Inflammatory macrophage treated with lipopolysaccharide for 4 hours (primary cell): ENCODE measurements around the gene BCL2L14.

Experiments
- DNase-seq: peaks from one replicate; pipeline ENCODE4 v3.0.0-alpha.2; 2020

BCL2L14 gene

GRCh38 chr12:12064596-12064995, 6.1 kb upstream of the BCL2L14 start:
- DNase-seq, result no peak

GRCh38 chr12:12068751-12069150, 2.0 kb upstream of the BCL2L14 start:
- peak; percentile 77 for DNase-seq

- peak; percentile 94 for DNase-seq
Observed at GRCh38 chr12:12069821-12070548, 754 bp upstream of the BCL2L14 start.

GRCh38 chr12:12072064-12072760, 1.5 kb downstream of the BCL2L14 start:
- peak; percentile 24 for DNase-seq

GRCh38 chr12:12079291-12079690, 8.6 kb downstream of the BCL2L14 start:
- no peak for DNase-seq

- peak; percentile 73 for DNase-seq
Observed at GRCh38 chr12:12081836-12082497, 11.2 kb downstream of the BCL2L14 start.

- DNase-seq, result no peak
Observed at GRCh38 chr12:12083688-12084087, 12.9 kb downstream of the BCL2L14 start.

- DNase-seq, result no peak
Observed at GRCh38 chr12:12086362-12086761, 15.6 kb downstream of the BCL2L14 start.

GRCh38 chr12:12086973-12087692, 16.4 kb downstream of the BCL2L14 start:
- no peak for DNase-seq

- no peak for DNase-seq
Observed at GRCh38 chr12:12087693-12088034, 16.9 kb downstream of the BCL2L14 start.

- no peak for DNase-seq
Observed at GRCh38 chr12:12088147-12088546, 17.4 kb downstream of the BCL2L14 start.

- no peak for DNase-seq
Observed at GRCh38 chr12:12088761-12089160, 18.0 kb downstream of the BCL2L14 start.

GRCh38 chr12:12091071-12091470, 20.3 kb downstream of the BCL2L14 start:
- no peak for DNase-seq

- no peak for DNase-seq
Observed at GRCh38 chr12:12091977-12092663, 21.4 kb downstream of the BCL2L14 start.

- no peak for DNase-seq
Observed at GRCh38 chr12:12094481-12094880, 23.7 kb downstream of the BCL2L14 start.

GRCh38 chr12:12095021-12095420, 24.3 kb downstream of the BCL2L14 start:
- no peak for DNase-seq

- DNase-seq, result no peak
Observed at GRCh38 chr12:12097891-12098690, 27.4 kb downstream of the BCL2L14 start.

- no peak for DNase-seq
Observed at GRCh38 chr12:12098691-12099015, 27.9 kb downstream of the BCL2L14 start.

- DNase-seq, result no peak
Observed at GRCh38 chr12:12099102-12099501, 28.4 kb downstream of the BCL2L14 start.

GRCh38 chr12:12107678-12108077, 36.9 kb downstream of the BCL2L14 start:
- DNase-seq, result no peak

- no peak for DNase-seq
Observed at GRCh38 chr12:12108441-12109058, 37.8 kb downstream of the BCL2L14 start.
